CD4-positive, alpha-beta T cell treated with Interleukin-12 subunit alpha and Interleukin-12 subunit beta, for 1 hour (primary cell): Measurements from ENCODE around the gene ACSL3.

Experiments
- DNase-seq: peaks from one replicate; pipeline ENCODE4 v3.0.0-alpha.2; 2020

ACSL3 gene

DNA sequence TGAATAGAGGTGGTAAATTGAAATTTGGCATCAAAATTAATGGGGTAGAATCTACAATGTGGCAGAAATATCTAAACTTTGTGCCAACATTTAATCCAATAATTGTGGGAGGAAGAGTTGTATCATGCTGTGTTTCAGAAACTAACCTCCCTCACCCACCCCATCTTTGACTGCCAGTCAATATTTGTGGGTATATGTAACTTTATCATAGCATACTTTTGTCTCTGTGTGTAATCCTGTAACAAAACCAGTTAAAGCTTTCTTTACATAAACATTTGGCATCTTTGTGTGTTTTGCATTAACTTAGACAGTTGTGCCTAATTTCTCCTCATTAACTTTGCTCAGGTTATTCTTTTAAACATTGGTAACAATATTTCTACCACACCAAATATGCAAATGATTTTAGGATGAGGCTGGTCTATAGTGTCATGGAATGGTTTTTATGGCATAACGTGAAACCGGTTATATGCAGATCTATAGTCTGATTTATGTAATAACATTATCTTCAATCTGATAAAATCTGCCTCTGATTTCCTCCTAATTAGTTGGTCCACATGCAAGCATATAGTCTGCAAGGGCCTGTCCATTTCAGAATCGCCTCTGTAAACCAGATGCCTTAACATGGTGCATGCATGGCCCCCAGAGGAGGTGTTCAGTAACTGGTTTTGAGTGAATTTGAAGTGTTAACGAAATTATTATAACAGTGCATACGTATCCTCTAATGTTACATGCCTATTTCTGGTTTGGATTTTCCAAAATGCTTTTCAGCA is 84.3 kb downstream of the ACSL3 start:
- DNase-seq: no peak

DNA sequence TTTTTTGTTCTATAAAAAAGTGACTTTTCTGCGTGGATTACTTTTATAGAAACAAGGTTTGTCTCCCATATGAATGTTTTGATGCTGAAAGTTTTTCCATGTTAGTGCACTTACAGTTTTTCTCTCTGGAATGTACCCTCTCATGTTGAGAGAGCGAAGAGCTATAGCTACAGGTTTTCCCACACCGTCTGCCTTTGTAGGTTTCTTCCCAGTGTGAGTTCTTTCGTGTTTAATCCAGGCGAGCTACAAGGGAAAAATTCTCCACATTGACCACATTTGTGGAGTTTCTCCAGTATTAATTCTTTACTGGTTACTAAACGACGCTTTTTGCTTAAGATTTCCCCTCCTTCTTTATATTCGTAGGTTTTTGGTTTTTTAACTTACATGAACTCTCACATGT is 85.1 kb downstream of the ACSL3 start:
- DNase-seq: no peak

DNA sequence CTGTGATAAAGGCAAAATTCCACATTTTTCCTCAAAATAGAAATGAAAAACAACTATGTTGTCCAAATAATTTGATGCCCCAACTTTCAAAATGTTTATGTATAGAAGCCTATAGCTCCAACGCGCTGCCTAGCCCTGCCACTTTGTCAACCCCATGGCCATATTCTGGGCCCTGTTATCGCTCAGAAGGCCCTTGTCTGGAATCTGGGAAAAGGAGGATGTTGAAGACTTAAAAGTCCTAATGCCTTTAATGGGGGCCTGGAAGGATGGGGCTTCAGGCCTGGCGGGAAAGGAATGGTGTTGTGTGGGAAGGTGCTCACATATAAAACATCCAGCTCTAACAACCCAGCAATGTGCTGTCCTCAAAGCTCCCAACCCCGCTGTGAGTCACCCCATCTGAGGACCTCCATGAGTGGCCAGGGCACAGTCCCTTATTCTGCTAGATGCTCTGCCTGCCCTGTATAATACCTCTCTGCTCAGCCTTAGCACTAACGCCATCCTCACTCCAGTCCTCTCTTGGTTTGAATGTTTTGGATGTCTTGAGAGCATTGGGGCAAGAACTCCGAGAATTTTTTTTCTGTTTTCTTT is 86.0 kb downstream of the ACSL3 start:
- no peak for DNase-seq

DNA sequence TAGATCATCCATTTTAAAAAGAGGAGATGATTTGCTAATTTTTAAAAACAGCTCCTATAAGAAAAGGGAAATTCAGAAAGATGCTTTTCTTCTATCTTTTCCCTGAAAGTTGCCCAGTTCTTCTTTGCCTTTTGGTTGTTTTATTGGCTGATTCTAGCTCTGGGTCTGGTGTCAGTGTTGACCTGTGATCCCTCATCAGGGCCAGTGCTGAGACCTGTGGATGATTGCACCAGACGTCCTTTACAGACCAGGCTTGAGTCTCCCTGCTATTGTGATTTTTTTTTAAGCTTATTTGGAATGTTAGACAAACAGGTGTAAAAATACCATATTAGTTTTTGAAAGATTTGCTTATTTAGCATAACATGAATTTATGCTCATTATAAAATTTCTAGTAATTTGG is 88.2 kb downstream of the ACSL3 start:
- DNase-seq: no peak

DNA sequence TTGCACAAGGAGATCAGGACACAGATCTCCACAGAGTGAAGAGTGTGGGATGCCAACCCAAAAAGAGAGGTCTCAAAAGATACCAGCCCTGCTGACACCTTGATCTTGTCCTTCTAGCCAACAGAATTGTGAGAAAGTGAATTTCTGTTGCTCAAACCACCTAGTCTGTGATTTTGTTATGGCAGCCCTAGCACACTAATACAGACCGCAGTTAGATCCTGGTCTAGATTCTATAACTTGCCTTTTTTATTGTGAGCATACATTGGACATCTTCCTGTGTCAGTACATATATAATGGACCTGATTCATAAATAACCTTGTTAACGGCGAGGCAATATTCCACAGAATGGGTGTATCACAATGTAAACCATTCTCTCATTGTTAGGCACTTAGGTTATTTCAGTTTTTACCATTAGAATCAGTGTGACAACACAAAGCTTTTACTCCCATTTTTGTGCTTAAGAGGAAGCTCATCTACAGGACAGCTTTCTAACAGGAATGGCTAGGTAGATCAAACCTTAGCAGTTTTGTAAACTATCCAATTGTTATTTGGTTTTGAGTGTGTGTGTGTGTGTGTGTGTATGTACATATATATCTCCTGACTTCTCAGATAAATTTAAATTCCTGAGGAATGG is 89.0 kb downstream of the ACSL3 start:
- no peak for DNase-seq

DNA sequence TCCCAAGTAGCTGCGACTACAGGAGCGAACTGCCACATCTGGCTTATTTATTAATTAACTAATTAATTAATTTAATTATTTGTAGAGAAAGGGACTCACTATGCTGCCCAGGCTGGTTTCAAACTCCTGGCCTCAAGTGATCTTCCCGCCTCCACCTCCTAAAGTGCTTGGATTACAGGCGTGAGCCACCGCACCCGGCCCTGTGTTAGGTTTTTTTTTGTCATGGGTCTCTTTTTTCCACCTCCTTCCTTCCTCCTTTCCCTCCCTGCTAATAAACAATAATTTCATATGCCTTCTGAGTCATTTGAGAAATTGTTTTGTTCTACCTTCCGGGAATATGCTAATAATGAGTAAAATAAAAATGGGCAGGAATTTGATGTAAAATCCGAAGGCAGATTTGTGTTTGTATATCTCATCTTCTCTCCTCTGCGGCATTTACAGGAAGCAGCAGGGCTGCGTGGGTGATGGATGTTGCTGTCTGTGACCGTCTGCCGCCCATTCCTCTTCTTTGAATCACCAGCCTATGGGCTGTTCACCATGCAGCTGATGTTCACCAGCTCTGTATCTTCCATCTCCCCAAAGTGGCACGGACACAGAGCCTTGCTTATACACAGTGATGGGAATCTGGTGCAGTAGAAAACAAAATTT is 89.9 kb downstream of the ACSL3 start:
- no peak for DNase-seq

DNA sequence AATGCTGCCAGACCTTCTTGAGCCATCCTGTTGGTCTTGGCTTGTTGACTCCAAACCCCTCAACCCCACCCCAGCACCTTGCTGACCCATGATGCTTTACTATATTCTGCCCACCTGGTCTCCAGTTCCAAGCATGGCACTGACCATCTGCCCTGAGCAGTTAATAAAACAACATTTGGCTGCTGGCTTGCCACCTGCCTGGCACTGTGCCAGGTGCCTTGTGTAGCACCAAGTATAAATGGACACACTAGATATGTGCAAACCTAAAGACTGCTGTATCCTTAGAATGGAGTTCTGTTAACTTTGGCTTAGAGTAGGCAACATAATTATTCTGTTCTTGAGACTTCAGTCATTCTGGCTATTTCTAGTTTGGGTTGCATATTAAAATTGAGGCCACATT is 91.4 kb downstream of the ACSL3 start:
- no peak for DNase-seq

DNA sequence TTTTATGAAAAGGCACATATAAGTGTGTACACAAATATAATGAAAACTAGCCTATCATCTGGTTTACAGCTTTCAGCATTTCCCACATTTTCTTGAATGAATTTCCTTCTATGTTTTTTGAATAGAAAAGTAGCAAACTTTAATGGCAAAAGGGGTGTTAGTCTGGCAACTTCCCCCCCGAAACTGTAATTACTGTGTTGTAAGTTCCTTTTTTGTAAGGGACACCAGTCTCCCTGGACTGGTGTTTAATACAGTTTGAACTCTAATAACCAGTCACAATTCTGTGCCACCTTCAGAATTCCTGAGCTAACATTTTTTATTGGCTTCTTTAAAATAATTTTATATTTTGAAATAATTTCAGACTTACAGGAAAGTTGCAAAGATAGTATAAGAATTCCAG is 94.2 kb downstream of the ACSL3 start:
- DNase-seq: no peak

DNA sequence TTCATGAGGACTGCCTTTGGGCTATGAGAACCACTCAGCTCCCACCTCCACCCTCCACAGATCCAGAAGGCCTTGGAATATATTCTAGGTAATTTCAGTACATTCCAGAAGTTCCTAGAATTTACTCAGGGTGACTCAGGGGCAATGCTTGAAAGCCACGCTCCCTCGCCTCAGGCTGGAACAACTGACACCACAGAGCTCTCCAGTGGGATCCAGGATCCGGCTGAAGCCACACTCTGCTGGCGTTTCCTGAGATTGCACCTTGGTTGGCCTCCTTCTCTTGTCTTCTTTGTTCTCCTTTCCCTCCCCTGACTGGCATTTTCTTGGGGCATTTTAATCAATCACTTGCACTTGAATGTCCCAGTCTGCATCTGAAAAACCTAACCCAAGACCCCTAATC is 98.5 kb downstream of the ACSL3 start:
- no peak for DNase-seq

DNA sequence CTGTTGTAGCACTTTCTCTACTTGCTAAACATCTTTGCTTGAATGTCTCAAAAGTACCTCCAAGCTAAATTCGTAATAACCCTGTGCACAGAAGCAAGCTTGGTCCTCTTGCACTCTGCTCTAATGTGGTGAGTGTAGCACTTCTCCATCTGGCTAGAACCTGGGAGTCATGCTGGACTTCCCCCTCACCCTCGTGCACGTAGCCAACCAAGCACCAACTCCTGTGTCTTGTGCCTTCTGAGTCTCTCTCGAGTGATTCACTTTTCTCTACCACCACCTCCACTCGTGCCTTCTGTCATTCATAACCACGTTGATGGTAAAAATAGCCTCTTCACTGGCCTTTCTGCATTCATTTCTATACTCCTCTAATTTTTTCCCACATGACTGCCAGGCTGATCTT is 99.3 kb downstream of the ACSL3 start:
- no peak for DNase-seq

DNA sequence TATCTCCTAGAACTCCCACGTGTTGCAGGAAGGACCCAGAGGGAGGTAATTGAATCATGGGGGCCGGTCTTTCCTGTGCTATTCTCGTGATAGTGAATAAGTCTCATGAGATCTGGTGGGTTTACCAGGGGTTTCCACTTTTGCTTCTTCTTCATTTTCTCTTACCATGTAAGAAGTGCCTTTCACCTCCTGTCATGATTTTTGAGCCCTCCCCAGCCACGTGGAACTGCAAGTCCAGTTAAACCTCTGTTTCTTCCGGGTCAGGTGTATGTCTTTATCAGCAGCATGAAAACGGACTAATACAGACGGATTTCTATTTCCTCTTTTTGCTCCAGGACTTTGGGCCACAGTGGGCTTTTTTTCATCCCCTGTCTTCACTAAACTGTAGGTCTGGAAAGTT is 102.8 kb downstream of the ACSL3 start:
- no peak for DNase-seq

DNA sequence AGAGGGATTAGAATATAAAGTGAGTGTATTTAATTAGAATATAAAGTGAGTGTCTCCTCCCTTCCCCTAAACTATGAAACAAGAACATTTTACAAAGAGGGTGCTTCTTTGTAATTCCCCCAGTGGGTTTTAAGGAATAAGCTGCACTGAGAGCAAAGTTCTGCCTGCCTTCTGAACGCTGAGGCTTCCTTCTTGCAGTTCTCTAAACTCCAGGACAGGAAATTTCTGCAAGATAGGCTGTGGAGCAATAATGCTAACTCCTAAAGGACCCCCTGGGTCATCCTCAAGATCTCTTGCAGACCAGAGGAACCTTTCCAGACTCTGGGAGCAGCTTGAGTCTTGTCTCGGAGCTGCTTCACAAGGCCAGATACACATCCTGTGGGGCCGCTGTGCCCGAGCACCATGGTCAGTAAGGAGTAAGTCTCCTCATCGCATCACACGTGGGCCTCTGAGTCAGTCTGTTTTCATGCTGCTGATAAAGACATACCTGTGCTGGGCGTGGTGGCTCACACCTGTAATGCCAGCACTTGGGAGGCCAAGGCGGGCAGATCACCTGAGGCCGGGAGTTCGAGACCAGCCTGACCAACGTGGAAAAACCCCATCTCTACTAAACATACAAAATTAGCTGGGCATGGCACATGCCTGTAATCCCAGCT is 103.7 kb downstream of the ACSL3 start:
- no peak for DNase-seq

DNA sequence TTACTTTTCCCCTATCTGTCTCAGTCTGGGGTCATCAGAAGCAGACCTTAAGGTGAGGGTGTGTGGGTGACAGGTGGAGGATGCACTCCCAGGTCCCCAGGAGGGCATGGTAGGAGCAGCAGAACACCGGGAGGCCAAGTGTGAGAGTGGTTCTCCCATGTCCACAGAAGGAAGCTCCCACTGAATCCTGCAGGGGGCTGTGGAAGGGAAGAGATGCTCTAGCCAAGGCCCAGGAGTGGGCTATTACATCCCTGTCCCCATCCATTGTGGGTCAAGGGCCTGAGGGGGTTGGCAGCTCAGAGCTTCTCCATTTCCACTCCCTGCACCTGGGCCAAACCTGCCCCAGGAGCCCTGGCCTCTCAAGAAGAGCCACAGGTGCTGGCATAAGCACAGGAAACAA is 104.7 kb downstream of the ACSL3 start:
- no peak for DNase-seq

DNA sequence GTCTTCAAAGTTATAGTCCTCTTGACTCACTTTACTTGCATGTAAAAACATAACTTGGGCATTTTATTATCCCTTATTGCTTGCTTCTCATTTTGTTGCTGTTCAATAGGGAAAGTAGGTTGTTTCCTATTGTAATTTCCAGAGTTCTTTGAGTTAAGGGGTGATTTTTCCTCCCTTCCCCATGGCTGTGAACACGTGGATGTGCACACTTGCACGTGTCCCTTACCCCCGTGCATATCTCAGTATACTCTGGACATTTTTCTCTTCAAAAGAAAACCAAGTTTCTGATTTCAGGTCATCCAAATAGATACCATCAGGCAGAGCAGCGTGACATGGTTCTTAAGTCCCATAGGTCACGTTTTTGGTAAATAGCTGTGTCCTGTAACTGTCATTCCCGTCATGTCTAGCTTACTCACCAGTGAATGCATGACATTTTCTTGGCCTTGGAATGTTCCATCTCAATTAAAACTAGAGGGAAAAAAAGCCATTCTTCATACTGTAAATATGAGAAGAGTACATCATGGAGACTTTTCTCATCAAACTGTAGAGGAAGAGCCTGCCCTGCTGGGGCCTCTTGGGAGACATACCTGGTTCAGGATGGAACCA is 107.8 kb downstream of the ACSL3 start:
- DNase-seq: no peak

DNA sequence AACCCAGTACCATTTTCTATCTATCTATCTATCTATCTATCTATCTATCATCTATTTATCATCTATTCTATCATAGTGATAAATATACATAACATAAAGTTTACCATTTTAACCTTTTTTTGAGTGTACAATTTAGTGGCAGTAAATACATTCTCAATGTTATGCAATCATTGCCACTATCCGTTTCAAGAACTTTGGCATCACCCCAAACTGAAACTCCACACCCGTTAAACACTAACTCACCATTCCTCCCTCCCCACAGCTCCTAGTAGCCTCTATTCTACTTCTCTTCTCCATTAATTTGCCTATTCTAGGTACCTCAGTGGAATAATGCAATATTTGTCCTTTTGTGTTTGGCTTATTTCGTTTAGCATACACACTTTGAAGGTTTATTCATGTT is 108.7 kb downstream of the ACSL3 start:
- no peak for DNase-seq

DNA sequence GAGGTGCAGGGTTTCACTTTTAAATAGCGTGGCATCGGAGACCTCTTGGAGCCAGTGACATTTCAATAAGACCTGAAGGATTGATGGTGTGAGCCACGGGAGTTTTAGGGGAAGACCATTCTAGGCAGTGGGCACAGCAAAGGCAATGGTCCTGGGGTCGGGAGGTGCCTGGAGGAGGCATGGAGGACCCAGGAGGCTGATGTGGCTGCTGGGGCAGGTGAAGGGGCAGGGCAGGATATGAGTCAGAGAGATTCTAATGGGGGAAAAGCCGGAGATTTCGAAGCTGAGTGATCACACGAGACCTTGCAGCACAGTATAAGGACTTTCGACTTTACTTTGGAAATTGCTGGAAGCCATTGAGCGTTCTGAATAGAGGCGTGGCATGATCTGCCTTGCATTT is 111.6 kb downstream of the ACSL3 start:
- no peak for DNase-seq

DNA sequence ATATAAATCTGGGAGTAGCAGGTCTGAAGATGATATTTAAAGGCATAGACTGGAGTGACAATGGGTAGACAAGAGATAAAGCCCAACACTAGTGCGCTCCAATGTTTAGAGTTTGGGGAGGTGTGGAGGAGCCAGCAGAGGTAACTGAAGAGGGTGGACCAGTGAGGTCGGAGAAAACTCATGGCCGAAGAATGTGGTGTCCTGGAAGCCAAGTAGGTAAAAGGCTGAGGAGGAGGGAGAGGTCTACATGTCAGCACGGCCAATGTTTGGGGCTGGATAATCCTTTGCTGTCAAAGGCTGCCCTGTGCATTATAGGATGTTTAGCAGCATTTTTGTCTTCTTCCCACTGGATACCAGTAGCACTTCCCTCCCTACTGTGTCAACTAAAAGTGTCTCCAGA is 112.4 kb downstream of the ACSL3 start:
- no peak for DNase-seq

DNA sequence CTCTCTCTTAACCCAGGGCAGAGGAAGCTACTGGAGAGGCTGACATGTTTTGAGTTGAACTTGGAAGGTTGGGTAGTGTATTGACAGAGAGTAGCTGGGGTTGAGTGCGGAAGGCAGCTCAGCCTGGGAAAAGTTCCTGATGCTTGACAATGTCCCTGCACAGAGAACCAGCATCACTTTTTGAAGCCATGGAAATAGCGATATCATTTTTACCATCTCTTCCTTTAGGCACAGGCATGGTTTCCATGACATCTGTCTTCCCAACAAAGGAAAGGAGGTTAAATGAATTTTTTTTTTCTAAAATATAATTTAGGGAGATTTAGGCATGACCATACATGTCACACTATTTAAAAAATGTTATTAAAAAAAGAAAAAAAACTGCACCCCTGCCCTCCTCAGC is 112.9 kb downstream of the ACSL3 start:
- no peak for DNase-seq

DNA sequence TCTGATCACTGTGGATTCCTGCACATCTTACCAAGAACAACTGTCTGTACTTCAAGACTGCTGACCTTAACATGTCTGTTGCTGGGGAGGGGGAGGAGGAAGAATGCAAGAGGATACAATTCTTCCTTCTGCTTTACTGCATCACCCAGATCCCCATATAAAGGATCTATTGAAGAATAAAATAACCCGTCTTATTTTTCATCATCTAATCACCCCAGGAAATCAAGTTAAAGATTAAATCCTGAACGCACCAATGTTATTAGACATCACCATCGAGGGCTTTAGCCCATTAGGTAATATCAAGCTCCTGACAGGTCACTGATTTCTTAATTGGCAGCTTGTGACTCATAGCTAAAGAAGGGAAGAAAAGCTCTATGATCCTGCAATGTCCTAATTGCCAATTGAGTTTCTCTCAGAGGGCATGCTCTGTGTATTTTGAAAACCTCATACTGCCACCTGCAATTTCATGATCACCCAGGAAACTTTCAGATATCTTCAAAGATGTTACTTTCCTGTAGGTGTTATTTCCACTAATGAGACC is 115.8 kb downstream of the ACSL3 start:
- DNase-seq: no peak

DNA sequence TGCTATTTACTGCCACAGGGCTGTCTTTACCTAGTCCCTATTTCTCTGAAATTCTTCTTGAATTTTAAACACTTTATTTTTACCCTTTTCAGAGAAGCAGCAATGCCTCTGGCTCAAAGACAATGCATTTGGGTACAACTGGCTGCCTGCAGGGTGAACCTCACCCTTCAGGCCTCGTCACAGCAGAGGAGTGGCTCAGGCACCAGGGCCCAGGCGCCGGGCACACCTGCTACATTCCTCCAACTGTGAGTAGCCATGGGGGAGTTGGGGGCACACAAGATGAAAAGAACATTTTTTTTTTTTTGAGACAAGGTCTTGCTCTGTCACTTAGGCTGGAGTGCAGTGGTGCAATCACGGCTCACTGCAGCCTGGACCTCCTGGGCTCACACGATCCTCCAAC is 116.3 kb downstream of the ACSL3 start:
- no peak for DNase-seq

DNA sequence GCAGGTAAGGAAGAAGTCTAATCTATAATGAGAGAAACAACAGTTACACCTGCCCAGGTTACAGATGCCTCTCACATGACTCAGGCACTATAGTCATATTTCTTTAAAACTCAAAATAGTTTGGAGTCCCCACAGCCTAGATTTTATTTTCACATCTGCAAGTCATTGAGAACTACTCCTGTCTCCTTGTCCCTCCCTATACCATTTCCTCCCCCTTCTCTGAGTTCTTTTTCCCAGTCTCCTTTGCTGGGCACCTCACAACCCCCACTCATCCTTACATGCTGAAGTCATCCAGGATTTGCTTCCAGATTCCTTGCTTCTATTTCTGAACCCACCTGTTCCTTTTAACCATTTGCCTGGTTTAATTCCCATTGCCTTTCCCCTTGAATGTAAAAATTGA is 118.0 kb downstream of the ACSL3 start:
- no peak for DNase-seq

DNA sequence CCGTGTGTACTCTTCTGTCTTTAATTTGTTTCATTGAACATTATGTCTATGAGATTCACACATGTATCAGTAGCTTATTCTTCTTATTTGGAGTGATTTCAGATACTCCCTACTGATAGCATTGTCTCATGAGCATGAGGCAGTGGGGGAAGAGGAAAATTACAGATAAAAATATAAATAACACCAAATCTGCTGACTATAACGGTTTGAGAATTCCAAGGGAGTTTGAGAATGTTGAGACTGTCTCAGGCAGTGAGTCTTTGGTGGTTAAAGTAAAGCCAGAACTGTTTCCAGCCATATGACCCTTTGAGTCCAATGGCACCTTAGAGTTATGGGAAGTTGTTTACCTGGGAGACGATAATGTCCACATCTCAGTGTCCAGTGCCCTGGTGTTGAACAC is 118.6 kb downstream of the ACSL3 start:
- DNase-seq: no peak
